HEK293 (cell line): ENCODE measurements around the gene LRIG3.

Experiments used
- ATF2 ChIP-seq: fragments of 450-650 bp; formaldehyde crosslinking; IDR thresholded peaks from 2 replicates; pipeline ENCODE4 v1.5.1; 2016; ENCODE audit warnings: missing biosample characterization, missing genetic modification characterization, low read depth
- IKZF3 ChIP-seq: fragments of 450-650 bp; IDR thresholded peaks from 2 replicates; pipeline ENCODE4 v1.5.0; 2018; ENCODE audit warnings: missing biosample characterization, mild to moderate bottlenecking, missing genetic modification characterization, moderate library complexity
- KLF10 ChIP-seq: fragments of 450-650 bp; IDR thresholded peaks from 2 replicates; pipeline ENCODE4 v1.5.1; 2018; ENCODE audit warnings: missing biosample characterization, mild to moderate bottlenecking, missing genetic modification characterization
- KLF8 ChIP-seq: fragments of 450-650 bp; formaldehyde crosslinking; IDR thresholded peaks from 2 replicates; pipeline ENCODE4 v1.5.1; 2016; ENCODE audit warnings: missing biosample characterization, missing genetic modification characterization
- PRDM4 ChIP-seq: fragments of 450-650 bp; formaldehyde crosslinking; IDR thresholded peaks from 2 replicates; pipeline ENCODE4 v1.5.1; 2017; ENCODE audit warnings: missing biosample characterization, missing genetic modification characterization
- SETDB1 ChIP-seq: IDR thresholded peaks from one replicate; pipeline ENCODE4 v1.6.1; 2017; ENCODE audit warnings: mild to moderate bottlenecking, low read length, moderate library complexity, mixed read lengths; ENCODE audit not compliant: insufficient read length
- SP3 ChIP-seq: fragments of 450-650 bp; formaldehyde crosslinking; IDR thresholded peaks from 2 replicates; pipeline ENCODE4 v1.5.1; 2016; ENCODE audit warnings: missing biosample characterization, missing genetic modification characterization
- SP7 ChIP-seq: fragments of 450-650 bp; formaldehyde crosslinking; IDR thresholded peaks from 2 replicates; pipeline ENCODE4 v1.5.1; 2016; ENCODE audit warnings: missing biosample characterization, missing genetic modification characterization
- TRIM28 ChIP-seq: IDR thresholded peaks from 2 replicates; pipeline ENCODE4 v1.6.1; 2011; ENCODE audit warnings: low read length, control low read depth, borderline replicate concordance
- YY1 ChIP-seq: fragments of 450-650 bp; formaldehyde crosslinking; IDR thresholded peaks from 2 replicates; pipeline ENCODE4 v1.5.1; 2018; ENCODE audit warnings: missing biosample characterization, missing genetic modification characterization
- ZNF133 ChIP-seq: fragments of 450-650 bp; formaldehyde crosslinking; IDR thresholded peaks from 2 replicates; pipeline ENCODE4 v1.5.1; 2016; ENCODE audit warnings: missing biosample characterization, missing genetic modification characterization
- ZNF16 ChIP-seq: fragments of 450-650 bp; formaldehyde crosslinking; IDR thresholded peaks from 2 replicates; pipeline ENCODE4 v1.5.1; 2016; ENCODE audit warnings: low read depth, missing biosample characterization, missing genetic modification characterization
- ZNF184 ChIP-seq: fragments of 450-650 bp; IDR thresholded peaks from 2 replicates; pipeline ENCODE4 v1.5.1; 2018; ENCODE audit warnings: missing biosample characterization, mild to moderate bottlenecking, missing genetic modification characterization
- ZNF2 ChIP-seq: fragments of 450-650 bp; formaldehyde crosslinking; IDR thresholded peaks from 2 replicates; pipeline ENCODE4 v1.5.1; 2016; ENCODE audit warnings: missing biosample characterization, missing genetic modification characterization
- ZNF274 ChIP-seq, 2 experiments: fragments of 200-500 bp in 1 of 2; fragments of 450-650 bp in 1 of 2; sonication (Bioruptor generic) in 1 of 2; formaldehyde crosslinking in 1 of 2; IDR thresholded peaks; 2 replicates each; pipeline versions ENCODE4 v1.5.1 to v1.6.1; 2014 to 2016; ENCODE audit warnings: borderline replicate concordance in 1 of 2, inconsistent platforms in 1 of 2, low read length in 1 of 2, missing biosample characterization in 1 of 2, missing genetic modification characterization in 1 of 2
- ZNF324 ChIP-seq: fragments of 450-650 bp; formaldehyde crosslinking; IDR thresholded peaks from 2 replicates; pipeline ENCODE4 v1.5.1; 2016; ENCODE audit warnings: missing biosample characterization, missing genetic modification characterization
- ZNF366 ChIP-seq: fragments of 450-650 bp; formaldehyde crosslinking; conservative IDR thresholded peaks from 2 replicates; pipeline ENCODE4 v1.5.1; 2016; ENCODE audit warnings: missing biosample characterization, missing genetic modification characterization
- ZNF416 ChIP-seq: fragments of 450-650 bp; formaldehyde crosslinking; IDR thresholded peaks from 2 replicates; pipeline ENCODE4 v1.5.1; 2016; ENCODE audit warnings: missing biosample characterization, missing genetic modification characterization
- ZNF48 ChIP-seq: fragments of 450-650 bp; formaldehyde crosslinking; IDR thresholded peaks from 2 replicates; pipeline ENCODE4 v1.5.1; 2016; ENCODE audit warnings: missing biosample characterization, missing genetic modification characterization
- ZNF510 ChIP-seq: fragments of 450-650 bp; formaldehyde crosslinking; IDR thresholded peaks from 2 replicates; pipeline ENCODE4 v1.5.1; 2018; ENCODE audit warnings: mild to moderate bottlenecking, missing genetic modification characterization, missing biosample characterization; ENCODE audit not compliant: insufficient replicate concordance
- ZNF513 ChIP-seq: fragments of 450-650 bp; IDR thresholded peaks from 2 replicates; pipeline ENCODE4 v1.5.1; 2018; ENCODE audit warnings: missing biosample characterization, missing genetic modification characterization
- ZNF518A ChIP-seq: fragments of 450-650 bp; formaldehyde crosslinking; conservative IDR thresholded peaks from 2 replicates; pipeline ENCODE4 v1.5.1; 2016; ENCODE audit warnings: low read depth, missing biosample characterization, missing genetic modification characterization
- ZNF571 ChIP-seq: fragments of 450-650 bp; formaldehyde crosslinking; IDR thresholded peaks from 2 replicates; pipeline ENCODE4 v1.5.0; 2017; ENCODE audit warnings: missing biosample characterization, missing genetic modification characterization
- ZNF580 ChIP-seq: fragments of 450-650 bp; formaldehyde crosslinking; IDR thresholded peaks from 2 replicates; pipeline ENCODE4 v1.5.1; 2016; ENCODE audit warnings: missing biosample characterization, missing genetic modification characterization
- ZNF596 ChIP-seq: fragments of 450-650 bp; IDR thresholded peaks from 2 replicates; pipeline ENCODE4 v1.5.0; 2018; ENCODE audit warnings: missing biosample characterization, mild to moderate bottlenecking, missing genetic modification characterization, moderate library complexity
- ZNF610 ChIP-seq: fragments of 450-650 bp; formaldehyde crosslinking; IDR thresholded peaks from 2 replicates; pipeline ENCODE4 v1.5.1; 2016; ENCODE audit warnings: missing biosample characterization, missing genetic modification characterization, borderline replicate concordance
- ZSCAN30 ChIP-seq: fragments of 450-650 bp; IDR thresholded peaks from 2 replicates; pipeline ENCODE4 v1.5.1; 2018; ENCODE audit warnings: missing biosample characterization, mild to moderate bottlenecking, missing genetic modification characterization, moderate library complexity
- ZSCAN5A ChIP-seq: fragments of 450-650 bp; formaldehyde crosslinking; IDR thresholded peaks from 2 replicates; pipeline ENCODE4 v1.5.1; 2016; ENCODE audit warnings: missing biosample characterization, missing genetic modification characterization

LRIG3 gene

GRCh38 chr12:58925111-58925611 is 4.9 kb upstream of the LRIG3 start (continued):
- TF ChIP-seq ZNF571 (no peak), ZNF366 (tag by site-specific recombination) (peak; percentile 54), ZNF580 (peak; percentile 94), SP7 (tag by site-specific recombination) (peak; percentile 80), ZNF48 (no peak), ZSCAN30 (peak; percentile 85), SETDB1 (no peak), PRDM4 (tag by site-specific recombination) (peak; percentile 93), ZNF274 (IDR thresholded peaks at IDR 0.05; ENCODE audit: low read length) (no peak), ZNF274 (tag by site-specific recombination; IDR thresholded peaks at IDR 0.05; ENCODE audit: borderline replicate concordance) (no peak), SP3 (tag by site-specific recombination) (no peak), ZNF133 (tag by site-specific recombination) (no peak), IKZF3 (tag by site-specific recombination) (peak; percentile 68), ZNF416 (tag by site-specific recombination) (no peak), ZNF2 (0 out of 2 replicates have a peak, but pooled peaks have one; percentile 37), KLF8 (peak; percentile 70; the same call in 1 of the 2 replicates), ZNF184 (tag by site-specific recombination) (peak; percentile 97), ZNF324 (no peak), ATF2 (no peak), YY1 (tag by site-specific recombination) (peak; percentile 53; the same call in 1 of the 2 replicates), TRIM28 (peak; percentile 88; the same call in 1 of the 2 replicates), ZSCAN5A (tag by site-specific recombination) (no peak), ZNF16 (no peak), ZNF610 (tag by site-specific recombination) (no peak), ZNF596 (peak; percentile 51), ZNF513 (tag by site-specific recombination) (0 out of 2 replicates have a peak, but pooled peaks have one; percentile 32), ZNF518A (0 out of 2 replicates have a peak, but pooled peaks have one; percentile 22), ZNF510 (tag by site-specific recombination) (peak; percentile 4), KLF10 (tag by site-specific recombination) (peak; percentile 64)
